Measurements from ENCODE around the gene OR1F1. TPM values are rescaled to one million over a fixed set of nuclear protein-coding genes. Genes with fewer than 3 reads are reported as not detected.
A peak's percentile ranks its signal among the peaks of the same experiment; 100 is the strongest.

The OR1F1 gene
- total RNA-seq, 1 experiment from 2014 or later: 1.4 TPM

GRCh38 chr16:3234857-3235561 lies 47.0 kb downstream of the OR1F1 start, which contains the start of gene ZNF200:
TSS of gene ZNF200 (minus strand) at chr16:3235158. CDS start at chr16:3233755, 1,403 bp downstream.
- Histone ChIP-seq H3K27me3 (ENCODE audit: insufficient read depth, low read depth) (no peaks in the 10 kb centered on the region), H3K27ac (peak within 1 kb of the TSS; percentile 55), H3K9me3 (ENCODE audit: insufficient read depth, low read depth) (peaks cover 18% of the 10 kb centered on the region), H3K4me1 (replicated peaks; ENCODE audit: insufficient read depth) (peaks cover 7% of the 10 kb centered on the region; the same call in 1 of the 2 replicates), H3K36me3 (ENCODE audit: low read depth) (peaks cover 34% of the 10 kb centered on the region), H3K9me2 (ENCODE audit: insufficient read depth) (no peaks in the 10 kb centered on the region), H3F3A (ENCODE audit: insufficient read depth, low read depth) (peaks cover 9% of the 10 kb centered on the region; the same call in 1 of the 2 replicates), H3K4me3 (peak within 1 kb of the TSS; percentile 88), H3K4me2 (peak within 1 kb of the TSS; percentile 87), H3K79me2 (ENCODE audit: low read depth) (peaks cover 15% of the 10 kb centered on the region), H4K20me1 (ENCODE audit: insufficient read depth) (no peaks in the 10 kb centered on the region), H2AFZ (peak within 1 kb of the TSS; percentile 96)
- POLR2A ChIA-PET (ENCODE audit: unreplicated experiment): interaction anchor here (0.5 to 0.7 kb wide), 2 partner anchors 113 to 383 kb away, joined by 3 to 6 read pairs; no protein-coding TSS in a partner anchor
- DNase-seq: peak; percentile 87 to 95
- intact Hi-C loops (cut with micrococcal nuclease; ENCODE audit: unreplicated experiment): loop anchor here (2.0 kb wide), 1 partner anchor 48 kb away; the partner anchor contains the start of gene ZNF263
- CTCF ChIA-PET: no interaction called here
- TF ChIP-seq EZH2 (IDR thresholded peaks at IDR 0.05; ENCODE audit: low read depth) (no peak), CTCF (conservative IDR thresholded peaks at IDR 0.05) (no peak)
- no TSS peak for BruUV-seq (replicated peaks)

GRCh38 chr16:3235856-3236669 lies 48.1 kb downstream of the OR1F1 start:
- H3K36me3 ChIP-seq (ENCODE audit: low read depth): peaks cover 24% of the 10 kb centered on the region
- H3K4me3 ChIP-seq: peak overlapping the region; percentile 29; the same call in 1 of the 2 replicates
- intact Hi-C loops (cut with micrococcal nuclease; ENCODE audit: unreplicated experiment): loop anchor here (2.0 kb wide), 1 partner anchor 47 kb away; the partner anchor contains the start of gene ZNF263

More at GRCh38 chr16:3235856-3236669, 48.1 kb downstream of the OR1F1 start:
- H3F3A ChIP-seq (ENCODE audit: insufficient read depth, low read depth): peaks cover 9% of the 10 kb centered on the region; the same call in 1 of the 2 replicates
- CTCF ChIA-PET: no interaction called here
- no peak overlapping the region for H2AFZ ChIP-seq
- BruUV-seq (replicated peaks): no TSS peak
- no peak overlapping the region for H3K27ac ChIP-seq
- POLR2A ChIA-PET (ENCODE audit: unreplicated experiment): no interaction called here
- no peaks in the 10 kb centered on the region for H3K27me3 ChIP-seq (ENCODE audit: insufficient read depth, low read depth)
- peaks cover 7% of the 10 kb centered on the region for H3K9me3 ChIP-seq (ENCODE audit: insufficient read depth, low read depth)
- peak overlapping the region; percentile 34; the same call in 1 of the 2 replicates for H3K4me2 ChIP-seq
- H4K20me1 ChIP-seq (ENCODE audit: insufficient read depth): no peaks in the 10 kb centered on the region
- peaks cover 15% of the 10 kb centered on the region for H3K79me2 ChIP-seq (ENCODE audit: low read depth)
- H3K4me1 ChIP-seq (replicated peaks; ENCODE audit: insufficient read depth): peaks cover 7% of the 10 kb centered on the region; the same call in 1 of the 2 replicates
- DNase-seq: peak; percentile 36 to 70
- TF ChIP-seq CTCF (conservative IDR thresholded peaks at IDR 0.05) (no peak), EZH2 (IDR thresholded peaks at IDR 0.05; ENCODE audit: low read depth) (no peak)
- H3K9me2 ChIP-seq (ENCODE audit: insufficient read depth): no peaks in the 10 kb centered on the region
